ENCODE data around the gene CALML4.
"Not testable (repeated sequence)": the region's sequence is repeated elsewhere in the genome, so short reads cannot be mapped to it uniquely, and the experiment has no call there.

CALML4 gene

DNA sequence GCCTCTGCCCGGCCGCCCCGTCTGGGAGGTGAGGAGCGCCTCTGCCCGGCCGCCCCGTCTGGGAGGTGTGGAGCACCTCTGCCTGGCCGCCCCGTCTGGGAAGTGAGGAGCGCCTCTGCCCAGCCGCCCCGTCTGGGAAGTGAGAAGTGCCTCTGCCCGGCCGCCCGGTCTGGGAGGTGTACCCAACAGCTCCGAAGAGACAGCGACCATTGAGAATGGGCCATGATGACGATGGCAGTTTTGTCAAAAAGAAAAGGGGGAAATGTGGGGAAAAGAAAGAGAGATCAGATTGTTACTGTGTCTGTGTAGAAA is 17.3 kb upstream of the CALML4 start:
- H3K4me1 ChIP-seq (ENCODE audit: control insufficient read depth, low read depth, low read length); H3K4me3 ChIP-seq (ENCODE audit: low read length); H3K9me3 ChIP-seq (ENCODE audit: control insufficient read depth, low read depth, low read length); H3K9ac ChIP-seq (ENCODE audit: low read length); H3K27me3 ChIP-seq (ENCODE audit: control insufficient read depth, insufficient read depth, low read length); H3K27ac ChIP-seq (ENCODE audit: low read length): not testable (repeated sequence)
- peaks cover 13% of the 10 kb centered on the region for H3K36me3 ChIP-seq (ENCODE audit: control insufficient read depth, low read depth, low read length)

GRCh38 chr15:68221530-68222431 is 16.6 kb upstream of the CALML4 start:
- H3K4me3 ChIP-seq (ENCODE audit: low read length); H3K27ac ChIP-seq (ENCODE audit: low read length); H3K9ac ChIP-seq (ENCODE audit: low read length); H3K4me1 ChIP-seq (ENCODE audit: control insufficient read depth, low read depth, low read length); H3K27me3 ChIP-seq (ENCODE audit: control insufficient read depth, insufficient read depth, low read length); H3K9me3 ChIP-seq (ENCODE audit: control insufficient read depth, low read depth, low read length): not testable (repeated sequence)
- peaks cover 17% of the 10 kb centered on the region for H3K36me3 ChIP-seq (ENCODE audit: control insufficient read depth, low read depth, low read length)

DNA sequence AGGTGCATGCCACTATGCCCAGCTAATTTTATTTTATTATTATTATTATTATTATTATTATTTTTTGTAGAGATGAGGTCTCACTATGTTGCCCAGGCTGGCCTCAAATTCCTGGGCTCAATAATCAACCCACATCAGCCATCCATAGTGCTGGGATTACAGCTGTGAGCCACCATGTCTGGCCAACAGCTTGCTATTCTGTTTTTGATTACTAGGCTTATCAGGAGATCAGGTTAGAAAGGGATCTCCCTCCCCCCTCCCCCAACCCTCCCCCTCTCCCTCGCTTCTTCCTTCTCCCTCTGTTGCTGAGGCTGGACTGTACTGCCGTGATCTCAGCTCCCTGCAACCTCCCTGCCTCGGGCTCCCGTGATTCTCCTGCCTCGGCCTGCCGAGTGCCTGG is 15.8 kb upstream of the CALML4 start:
- no peak overlapping the region for H3K9ac ChIP-seq (ENCODE audit: low read length)

DNA sequence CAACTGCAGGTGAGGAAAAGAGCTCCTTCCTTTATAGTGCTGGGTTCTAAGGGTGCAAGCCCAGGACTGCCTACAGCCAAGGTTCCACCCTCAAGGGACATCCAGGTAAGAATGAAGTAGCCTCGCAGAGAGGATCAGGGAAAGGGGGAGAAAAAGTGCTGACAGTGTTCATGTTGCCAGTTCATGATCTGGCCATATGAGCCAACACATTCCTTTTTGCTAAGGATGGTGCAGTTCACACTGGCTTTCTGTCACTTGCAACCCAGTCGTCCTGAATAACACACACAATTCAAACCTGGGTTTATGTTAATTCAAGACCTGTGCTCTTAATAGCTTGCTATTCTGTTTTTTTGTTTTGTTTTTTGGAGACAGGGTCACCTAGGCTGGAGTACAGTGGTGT is 15.4 kb upstream of the CALML4 start:
- no peak overlapping the region for H3K9ac ChIP-seq (ENCODE audit: low read length)
- H3K4me1 ChIP-seq (ENCODE audit: control insufficient read depth, low read depth, low read length): no peaks in the 10 kb centered on the region
- H3K36me3 ChIP-seq (ENCODE audit: control insufficient read depth, low read depth, low read length): peaks cover 17% of the 10 kb centered on the region
- H3K9me3 ChIP-seq (ENCODE audit: control insufficient read depth, low read depth, low read length): no peaks in the 10 kb centered on the region
- no peak overlapping the region for H3K27ac ChIP-seq (ENCODE audit: low read length)
- H3K4me3 ChIP-seq (ENCODE audit: low read length): no peak overlapping the region
- H3K27me3 ChIP-seq (ENCODE audit: control insufficient read depth, insufficient read depth, low read length): no peaks in the 10 kb centered on the region

More for the DNA sequence above, 15.8 kb upstream of the CALML4 start:
- H3K4me3 ChIP-seq (ENCODE audit: low read length): no peak overlapping the region
- no peaks in the 10 kb centered on the region for H3K9me3 ChIP-seq (ENCODE audit: control insufficient read depth, low read depth, low read length)
- no peaks in the 10 kb centered on the region for H3K27me3 ChIP-seq (ENCODE audit: control insufficient read depth, insufficient read depth, low read length)
- H3K27ac ChIP-seq (ENCODE audit: low read length): no peak overlapping the region
- H3K36me3 ChIP-seq (ENCODE audit: control insufficient read depth, low read depth, low read length): peaks cover 17% of the 10 kb centered on the region
- no peaks in the 10 kb centered on the region for H3K4me1 ChIP-seq (ENCODE audit: control insufficient read depth, low read depth, low read length)

DNA sequence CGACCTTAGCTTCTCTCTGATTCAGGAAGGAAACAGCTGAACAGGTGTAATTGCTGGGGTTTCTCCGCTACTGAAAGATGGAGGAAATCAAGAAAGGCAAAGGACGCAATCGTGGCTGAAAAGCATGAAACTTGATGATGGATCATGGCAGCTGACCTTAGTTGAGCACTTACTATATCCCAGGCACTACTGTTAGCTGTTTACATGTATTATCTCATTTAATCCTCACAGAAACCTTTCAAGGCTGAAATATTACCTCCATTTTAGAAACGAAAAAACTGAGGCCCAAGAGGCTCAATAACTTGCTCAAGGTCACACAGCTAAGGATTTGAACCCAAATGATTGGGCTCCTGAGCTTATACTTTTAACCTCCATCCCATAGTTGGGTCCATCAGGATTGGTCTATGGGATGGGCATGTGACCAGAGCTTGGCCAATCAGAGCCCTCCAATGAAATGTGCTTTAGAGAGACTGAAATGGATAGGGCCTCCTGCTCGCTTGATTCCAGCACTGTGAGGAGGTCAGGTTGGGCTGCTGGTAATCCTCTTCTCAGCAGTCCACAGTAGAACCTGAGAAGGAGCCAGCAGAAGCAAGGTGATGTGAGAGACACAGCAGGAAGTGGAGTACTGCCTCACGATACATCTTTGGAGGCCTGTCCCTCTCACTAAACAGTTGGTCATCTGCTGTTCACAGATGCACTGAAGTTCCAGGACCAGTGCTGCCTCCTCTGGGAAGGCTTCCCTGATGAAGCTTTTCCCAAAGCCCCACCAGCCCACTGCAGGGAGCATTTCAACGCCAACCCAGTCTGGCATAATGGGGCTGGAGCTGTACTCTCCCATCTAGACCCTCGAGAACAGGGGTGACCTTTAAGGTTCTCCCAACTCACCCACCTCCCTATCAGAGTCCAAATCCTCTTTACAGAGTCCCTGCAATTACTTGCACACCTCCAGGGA is 14.0 kb upstream of the CALML4 start:
- Histone ChIP-seq H3K36me3 (ENCODE audit: control insufficient read depth, low read depth, low read length) (peaks cover 17% of the 10 kb centered on the region), H3K9me3 (ENCODE audit: control insufficient read depth, low read depth, low read length) (no peaks in the 10 kb centered on the region), H3K27me3 (ENCODE audit: control insufficient read depth, insufficient read depth, low read length) (no peaks in the 10 kb centered on the region), H3K27ac (ENCODE audit: low read length) (no peak overlapping the region), H3K4me1 (ENCODE audit: control insufficient read depth, low read depth, low read length) (no peaks in the 10 kb centered on the region), H3K4me3 (ENCODE audit: low read length) (no peak overlapping the region), H3K9ac (ENCODE audit: low read length) (no peak overlapping the region)

- no peak overlapping the region for H3K27ac ChIP-seq (ENCODE audit: low read length)
- H3K27me3 ChIP-seq (ENCODE audit: control insufficient read depth, insufficient read depth, low read length): no peaks in the 10 kb centered on the region
- no peak overlapping the region for H3K4me3 ChIP-seq (ENCODE audit: low read length)
- no peaks in the 10 kb centered on the region for H3K9me3 ChIP-seq (ENCODE audit: control insufficient read depth, low read depth, low read length)
- no peak overlapping the region for H3K9ac ChIP-seq (ENCODE audit: low read length)
- H3K4me1 ChIP-seq (ENCODE audit: control insufficient read depth, low read depth, low read length): no peaks in the 10 kb centered on the region
- H3K36me3 ChIP-seq (ENCODE audit: control insufficient read depth, low read depth, low read length): peaks cover 17% of the 10 kb centered on the region
Measured at GRCh38 chr15:68218331-68218730, 13.2 kb upstream of the CALML4 start.

GRCh38 chr15:68217341-68217740 is 12.2 kb upstream of the CALML4 start:
- Histone ChIP-seq H3K4me3 (ENCODE audit: low read length) (no peak overlapping the region), H3K9me3 (ENCODE audit: control insufficient read depth, low read depth, low read length) (no peaks in the 10 kb centered on the region), H3K9ac (ENCODE audit: low read length) (no peak overlapping the region), H3K4me1 (ENCODE audit: control insufficient read depth, low read depth, low read length) (no peaks in the 10 kb centered on the region), H3K27ac (ENCODE audit: low read length) (no peak overlapping the region), H3K36me3 (ENCODE audit: control insufficient read depth, low read depth, low read length) (peaks cover 17% of the 10 kb centered on the region), H3K27me3 (ENCODE audit: control insufficient read depth, insufficient read depth, low read length) (no peaks in the 10 kb centered on the region)

DNA sequence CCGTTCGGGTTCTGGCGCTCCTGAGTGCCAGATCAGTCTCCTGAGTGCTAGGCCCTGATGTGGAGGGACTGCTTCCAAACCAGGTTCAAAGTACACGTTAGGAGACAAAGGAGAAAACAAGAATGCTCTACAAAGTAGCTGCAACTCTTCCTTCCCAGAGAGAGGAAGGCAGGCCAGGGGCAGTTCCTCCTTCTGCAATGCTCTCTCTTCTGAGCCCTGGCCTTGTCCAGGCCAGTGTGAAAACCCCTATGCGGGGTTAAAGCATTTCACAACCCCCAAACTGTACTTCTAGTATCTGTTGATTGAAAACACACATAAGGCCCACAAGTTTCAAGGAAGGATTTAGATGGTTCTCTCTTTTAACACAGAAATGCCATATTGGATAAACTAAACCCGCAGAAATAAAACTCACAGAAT is 9.7 kb upstream of the CALML4 start:
- Histone ChIP-seq H3K27ac (ENCODE audit: low read length) (no peak overlapping the region), H3K36me3 (ENCODE audit: control insufficient read depth, low read depth, low read length) (peaks cover 17% of the 10 kb centered on the region)

DNA sequence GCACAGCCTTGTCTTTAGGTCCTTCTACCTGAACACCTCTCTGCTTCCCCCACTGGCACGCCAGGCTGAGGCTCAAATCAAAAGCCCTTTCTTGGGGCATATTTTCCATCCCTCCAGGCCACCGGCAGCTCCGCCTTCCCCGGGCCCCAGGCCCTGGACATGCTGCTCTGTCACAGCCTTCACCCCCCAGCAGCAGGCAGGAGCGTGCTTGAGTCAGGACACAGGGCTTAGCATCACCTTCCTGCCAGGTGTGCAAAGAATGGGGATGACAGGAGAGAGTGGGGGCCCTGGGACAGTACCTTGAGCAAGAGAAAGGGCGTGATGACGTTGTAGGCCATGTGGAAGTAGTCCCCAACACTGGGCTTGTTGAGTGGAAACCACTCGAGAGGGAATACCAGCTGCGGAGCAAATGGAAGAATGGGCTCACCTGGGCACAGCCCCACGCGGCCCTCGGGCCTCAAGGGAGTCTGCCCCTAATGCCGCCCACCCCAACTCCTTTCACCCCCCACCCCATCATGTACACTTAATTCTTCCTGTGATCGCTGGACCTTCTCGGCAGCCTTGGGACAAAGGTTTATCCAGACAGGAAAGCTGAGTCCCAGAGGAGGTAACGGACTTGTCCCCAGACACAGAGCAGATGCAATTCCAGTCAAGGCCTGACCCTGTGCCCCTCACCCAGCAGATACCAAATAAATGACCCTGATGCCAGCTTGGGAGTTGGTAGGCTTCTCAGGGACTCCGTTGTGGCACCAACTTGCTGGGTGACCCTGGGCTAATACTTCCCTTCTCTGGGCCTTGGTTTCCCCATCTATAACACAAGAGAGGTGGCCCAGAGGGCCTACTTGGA is 9.1 kb upstream of the CALML4 start:
- Histone ChIP-seq H3K9me3 (ENCODE audit: control insufficient read depth, low read depth, low read length) (no peaks in the 10 kb centered on the region), H3K27me3 (ENCODE audit: control insufficient read depth, insufficient read depth, low read length) (no peaks in the 10 kb centered on the region), H3K9ac (ENCODE audit: low read length) (no peak overlapping the region), H3K4me3 (ENCODE audit: low read length) (no peak overlapping the region), H3K4me1 (ENCODE audit: control insufficient read depth, low read depth, low read length) (peaks cover 7% of the 10 kb centered on the region), H3K36me3 (ENCODE audit: control insufficient read depth, low read depth, low read length) (peaks cover 17% of the 10 kb centered on the region), H3K27ac (ENCODE audit: low read length) (no peak overlapping the region)

More for the DNA sequence above, 9.7 kb upstream of the CALML4 start:
- no peaks in the 10 kb centered on the region for H3K27me3 ChIP-seq (ENCODE audit: control insufficient read depth, insufficient read depth, low read length)
- H3K4me3 ChIP-seq (ENCODE audit: low read length): no peak overlapping the region
- peaks cover 7% of the 10 kb centered on the region for H3K4me1 ChIP-seq (ENCODE audit: control insufficient read depth, low read depth, low read length)
- H3K9me3 ChIP-seq (ENCODE audit: control insufficient read depth, low read depth, low read length): no peaks in the 10 kb centered on the region
- H3K9ac ChIP-seq (ENCODE audit: low read length): no peak overlapping the region

- H3K9ac ChIP-seq (ENCODE audit: low read length); H3K4me3 ChIP-seq (ENCODE audit: low read length); H3K27me3 ChIP-seq (ENCODE audit: control insufficient read depth, insufficient read depth, low read length); H3K9me3 ChIP-seq (ENCODE audit: control insufficient read depth, low read depth, low read length); H3K4me1 ChIP-seq (ENCODE audit: control insufficient read depth, low read depth, low read length); H3K27ac ChIP-seq (ENCODE audit: low read length): not testable (repeated sequence)
- peaks cover 13% of the 10 kb centered on the region for H3K36me3 ChIP-seq (ENCODE audit: control insufficient read depth, low read depth, low read length)
Measured at GRCh38 chr15:68213491-68213845, 8.3 kb upstream of the CALML4 start.

GRCh38 chr15:68211656-68212320 is 6.7 kb upstream of the CALML4 start:
- Histone ChIP-seq H3K4me1 (ENCODE audit: control insufficient read depth, low read depth, low read length) (peaks cover 8% of the 10 kb centered on the region), H3K4me3 (ENCODE audit: low read length) (no peak overlapping the region), H3K36me3 (ENCODE audit: control insufficient read depth, low read depth, low read length) (no peaks in the 10 kb centered on the region), H3K27ac (ENCODE audit: low read length) (no peak overlapping the region), H3K9ac (ENCODE audit: low read length) (no peak overlapping the region), H3K27me3 (ENCODE audit: control insufficient read depth, insufficient read depth, low read length) (no peaks in the 10 kb centered on the region), H3K9me3 (ENCODE audit: control insufficient read depth, low read depth, low read length) (no peaks in the 10 kb centered on the region)

Measured in iPS-18a (cell line).